BLaER1 (cell line): ENCODE data around the gene SCO2.

ENCODE experiments used
- H3K27ac ChIP-seq: shearing (Covaris generic); formaldehyde crosslinking; 2 replicates; pipeline ENCODE4 v1.8.1; 2022
- H3K27me3 ChIP-seq: shearing (Covaris generic); formaldehyde crosslinking; 2 replicates; pipeline ENCODE4 v1.8.1; 2022
- H3K36me3 ChIP-seq: shearing (Covaris generic); formaldehyde crosslinking; 2 replicates; pipeline ENCODE4 v1.8.1; 2022
- H3K4me1 ChIP-seq: shearing (Covaris generic); formaldehyde crosslinking; 2 replicates; pipeline ENCODE4 v1.8.1; 2022
- H3K4me2 ChIP-seq: shearing (Covaris generic); formaldehyde crosslinking; 2 replicates; pipeline ENCODE4 v1.8.1; 2022
- H3K4me3 ChIP-seq: shearing (Covaris generic); formaldehyde crosslinking; 2 replicates; pipeline ENCODE4 v1.8.1; 2022
- H3K9ac ChIP-seq: shearing (Covaris generic); formaldehyde crosslinking; 2 replicates; pipeline ENCODE4 v1.8.1; 2022
- H3K9me3 ChIP-seq: shearing (Covaris generic); formaldehyde crosslinking; 2 replicates; pipeline ENCODE4 v1.8.1; 2022
- H4K20me1 ChIP-seq: shearing (Covaris generic); formaldehyde crosslinking; 2 replicates; pipeline ENCODE4 v1.8.1; 2022
- Cebpa-rat ChIP-seq: shearing (Covaris generic); IDR thresholded peaks from 2 replicates; pipeline ENCODE4 v1.8.1; 2022

Gene SCO2

GRCh38 chr22:50482107-50483074, 43.0 kb downstream of the SCO2 start:
- TF ChIP-seq Cebpa-rat, result no peak
- Histone ChIP-seq H4K20me1 (peaks cover 25% of the 10 kb centered on the region; the same call in 1 of the 2 replicates), H3K9me3 (no peaks in the 10 kb centered on the region), H3K4me3 (peak overlapping the region; percentile 74), H3K36me3 (no peaks in the 10 kb centered on the region), H3K9ac (peak overlapping the region; percentile 81), H3K4me2 (peak overlapping the region; percentile 96), H3K27me3 (peaks cover 40% of the 10 kb centered on the region), H3K4me1 (peaks cover 91% of the 10 kb centered on the region), H3K27ac (peak overlapping the region; percentile 88)

GRCh38 chr22:50481440-50482106, 43.8 kb downstream of the SCO2 start, which contains the start of gene ADM2:
Gene ADM2 (plus strand): TSS chr22:50481543. CDS start chr22:50481848, 305 bp downstream.
- TF ChIP-seq Cebpa-rat, result no peak
- Histone ChIP-seq H3K27me3 (peaks cover 40% of the 10 kb centered on the region), H3K4me1 (peaks cover 91% of the 10 kb centered on the region), H3K4me2 (peak within 1 kb of the TSS; percentile 96), H3K4me3 (peak within 1 kb of the TSS; percentile 74), H3K9me3 (no peaks in the 10 kb centered on the region), H3K27ac (peak within 1 kb of the TSS; percentile 88), H4K20me1 (peaks cover 25% of the 10 kb centered on the region; the same call in 1 of the 2 replicates), H3K36me3 (no peaks in the 10 kb centered on the region), H3K9ac (peak within 1 kb of the TSS; percentile 81)

GRCh38 chr22:50481045-50481439, 44.4 kb downstream of the SCO2 start:
- peak overlapping the region; percentile 74 for H3K4me3 ChIP-seq
- H3K4me2 ChIP-seq, result peak overlapping the region; percentile 96
- H3K9ac ChIP-seq, result peak overlapping the region; percentile 81
- H3K9me3 ChIP-seq, result no peaks in the 10 kb centered on the region
- no peaks in the 10 kb centered on the region for H3K36me3 ChIP-seq
- peaks cover 92% of the 10 kb centered on the region for H3K4me1 ChIP-seq
- H3K27ac ChIP-seq, result peak overlapping the region; percentile 88; the same call in 1 of the 2 replicates
- no peak for TF ChIP-seq Cebpa-rat
- peaks cover 40% of the 10 kb centered on the region for H3K27me3 ChIP-seq
- H4K20me1 ChIP-seq, result peaks cover 25% of the 10 kb centered on the region; the same call in 1 of the 2 replicates

- no peak overlapping the region for H3K4me2 ChIP-seq
- no peak for TF ChIP-seq Cebpa-rat
- peaks cover 40% of the 10 kb centered on the region for H3K27me3 ChIP-seq
- H3K9ac ChIP-seq, result no peak overlapping the region
- H3K36me3 ChIP-seq, result no peaks in the 10 kb centered on the region
- H3K27ac ChIP-seq, result no peak overlapping the region
- no peak overlapping the region for H3K4me3 ChIP-seq
- H3K4me1 ChIP-seq, result peaks cover 90% of the 10 kb centered on the region
- no peaks in the 10 kb centered on the region for H3K9me3 ChIP-seq
- H4K20me1 ChIP-seq, result peaks cover 25% of the 10 kb centered on the region; the same call in 1 of the 2 replicates
These were observed 45.7 kb downstream of the SCO2 start for GRCh38 chr22:50479721-50480120.

- Histone ChIP-seq H3K4me1 (peaks cover 84% of the 10 kb centered on the region), H3K36me3 (no peaks in the 10 kb centered on the region), H4K20me1 (peaks cover 23% of the 10 kb centered on the region), H3K27me3 (peaks cover 38% of the 10 kb centered on the region), H3K9ac (no peak overlapping the region), H3K4me2 (peak overlapping the region; percentile 95), H3K4me3 (no peak overlapping the region), H3K9me3 (no peaks in the 10 kb centered on the region), H3K27ac (no peak overlapping the region)
- no peak for TF ChIP-seq Cebpa-rat
These were observed 47.5 kb downstream of the SCO2 start for GRCh38 chr22:50477923-50478322.

- no peak for TF ChIP-seq Cebpa-rat
- H3K27ac ChIP-seq, result peak overlapping the region; percentile 78
- no peaks in the 10 kb centered on the region for H3K36me3 ChIP-seq
- H3K4me2 ChIP-seq, result peak overlapping the region; percentile 95
- no peak overlapping the region for H3K4me3 ChIP-seq
- H4K20me1 ChIP-seq, result peaks cover 25% of the 10 kb centered on the region
- peaks cover 28% of the 10 kb centered on the region for H3K27me3 ChIP-seq
- peak overlapping the region; percentile 43; the same call in 1 of the 2 replicates for H3K9ac ChIP-seq
- no peaks in the 10 kb centered on the region for H3K9me3 ChIP-seq
- peaks cover 84% of the 10 kb centered on the region for H3K4me1 ChIP-seq
These were observed 48.5 kb downstream of the SCO2 start for GRCh38 chr22:50476868-50477267.

GRCh38 chr22:50475652-50476002, 49.8 kb downstream of the SCO2 start:
- TF ChIP-seq Cebpa-rat, result no peak
- peak overlapping the region; percentile 94; the same call in 1 of the 2 replicates for H3K9ac ChIP-seq
- H3K9me3 ChIP-seq, result no peaks in the 10 kb centered on the region
- H3K27me3 ChIP-seq, result peaks cover 15% of the 10 kb centered on the region
- peaks cover 37% of the 10 kb centered on the region for H4K20me1 ChIP-seq
- H3K4me2 ChIP-seq, result peak overlapping the region; percentile 95
- H3K4me3 ChIP-seq, result peak overlapping the region; percentile 84; the same call in 1 of the 2 replicates
- H3K36me3 ChIP-seq, result no peaks in the 10 kb centered on the region
- peak overlapping the region; percentile 91 for H3K27ac ChIP-seq
- H3K4me1 ChIP-seq, result peaks cover 86% of the 10 kb centered on the region

- H3K4me1 ChIP-seq, result peaks cover 86% of the 10 kb centered on the region
These were observed 50.4 kb downstream of the SCO2 start, which contains the start of gene SBF1 for GRCh38 chr22:50474710-50475651. Gene SBF1 (minus strand): TSS chr22:50475035. CDS start chr22:50474840, 195 bp downstream.

More at GRCh38 chr22:50474710-50475651, 50.4 kb downstream of the SCO2 start, which contains the start of gene SBF1:
- Histone ChIP-seq H3K9me3 (no peaks in the 10 kb centered on the region), H3K4me3 (peak within 1 kb of the TSS; percentile 84), H3K4me2 (peak within 1 kb of the TSS; percentile 95), H3K27me3 (peaks cover 9% of the 10 kb centered on the region), H3K36me3 (no peaks in the 10 kb centered on the region), H3K27ac (peak within 1 kb of the TSS; percentile 91), H4K20me1 (peaks cover 44% of the 10 kb centered on the region), H3K9ac (peak within 1 kb of the TSS; percentile 94)
- TF ChIP-seq Cebpa-rat, result no peak
